PC-9 (cell line): ENCODE data around the gene LAMTOR5. TPM values are rescaled to one million over a fixed set of nuclear protein-coding genes. Genes with fewer than 3 reads are reported as not detected.
A peak's percentile ranks its signal among the peaks of the same experiment; 100 is the strongest.

ENCODE experiments used
- BruUV-seq: library from RNA; stranded (reverse); fragments of 400-500 nt; replicated peaks from 2 replicates; lab custom pipeline; 2021; lab: Mats Ljungman, UMichigan
- CTCF ChIA-PET: fragments of 300-600 bp; sonication (Branson Sonifier 250); formaldehyde crosslinking; loops from one replicate; lab custom pipeline; 2022; ENCODE audit warnings: antibody characterized with exemption; lab: Charles Lee
- POLR2A ChIA-PET: fragments of 300-600 bp; sonication (Branson Sonifier 250); formaldehyde crosslinking; loops from one replicate; lab custom pipeline; 2022; ENCODE audit warnings: antibody characterized with exemption; ENCODE audit not compliant: unreplicated experiment; lab: Charles Lee
- DNase-seq, 2 experiments: peaks; one replicate each; pipeline versions ENCODE4 v3.0.0 to v3.0.0-alpha.2; 2015 to 2022; ENCODE audit warnings: mixed read lengths in 1 of 2
- H2AFZ ChIP-seq: fragments of 200-600 bp; sonication (generic); 2 replicates; pipeline ENCODE4 v1.8.1; 2017; ENCODE audit warnings: antibody characterized with exemption
- H3F3A ChIP-seq: fragments of 200-600 bp; sonication (generic); 2 replicates; pipeline ENCODE4 v1.8.1; 2017; ENCODE audit warnings: antibody characterized with exemption, mild to moderate bottlenecking, low read depth; ENCODE audit not compliant: insufficient read depth
- H3K27ac ChIP-seq: fragments of 200-600 bp; sonication (generic); 2 replicates; pipeline ENCODE4 v1.6.1; 2016; ENCODE audit warnings: mixed run types
- H3K27me3 ChIP-seq: fragments of 200-600 bp; sonication (generic); 2 replicates; pipeline ENCODE4 v1.6.1; 2016; ENCODE audit warnings: low read depth, mixed run types; ENCODE audit not compliant: insufficient read depth
- H3K36me3 ChIP-seq: fragments of 200-600 bp; sonication (generic); 2 replicates; pipeline ENCODE4 v1.6.1; 2016; ENCODE audit warnings: low read depth, mixed run types
- H3K4me1 ChIP-seq: fragments of 200-600 bp; sonication (generic); replicated peaks from 2 replicates; pipeline ENCODE4 v1.6.1; 2016; ENCODE audit warnings: mixed run types; ENCODE audit not compliant: insufficient read depth
- H3K4me2 ChIP-seq: fragments of 200-600 bp; sonication (generic); 2 replicates; pipeline ENCODE4 v1.6.1; 2017; ENCODE audit warnings: mixed run types
- H3K4me3 ChIP-seq: fragments of 200-600 bp; sonication (generic); 2 replicates; pipeline ENCODE4 v1.6.1; 2016; ENCODE audit warnings: mixed run types
- H3K79me2 ChIP-seq: fragments of 200-600 bp; sonication (generic); 2 replicates; pipeline ENCODE4 v1.6.1; 2017; ENCODE audit warnings: low read depth, mixed run types
- H3K9me2 ChIP-seq: fragments of 200-600 bp; sonication (generic); 2 replicates; pipeline ENCODE4 v1.8.1; 2017; ENCODE audit warnings: mild to moderate bottlenecking; ENCODE audit not compliant: insufficient read depth
- H3K9me3 ChIP-seq: fragments of 200-600 bp; sonication (generic); 2 replicates; pipeline ENCODE4 v1.8.1; 2016; ENCODE audit warnings: low read depth; ENCODE audit not compliant: insufficient read depth
- H4K20me1 ChIP-seq: fragments of 200-600 bp; sonication (generic); 2 replicates; pipeline ENCODE4 v1.8.1; 2017; ENCODE audit not compliant: insufficient read depth
- EZH2 ChIP-seq: fragments of 200-600 bp; sonication (generic); IDR thresholded peaks from 2 replicates; pipeline ENCODE4 v1.8.0; 2017; ENCODE audit warnings: antibody characterized with exemption, low read depth
- intact Hi-C: fragments of 100-400 bp; cut with micrococcal nuclease; formaldehyde crosslinking; loops from one replicate; pipeline ENCODE4 v1.10.0; 2022; ENCODE audit not compliant: unreplicated experiment
- total RNA-seq: library from RNA; stranded (reverse); gene quantifications from 2 replicates; pipeline ENCODE4 v1.2.3, GENCODE V29; 2021
- TF ChIP-seq, protein P1 (sequence below): fragments of 200-600 bp; sonication (generic); conservative IDR thresholded peaks from 2 replicates; pipeline ENCODE4 v1.6.1; 2017; ENCODE audit warnings: mixed run types, antibody characterized with exemption, mild to moderate bottlenecking, moderate library complexity

Gene LAMTOR5
- total RNA-seq, 1 experiment from 2014 or later: 140 TPM

DNA sequence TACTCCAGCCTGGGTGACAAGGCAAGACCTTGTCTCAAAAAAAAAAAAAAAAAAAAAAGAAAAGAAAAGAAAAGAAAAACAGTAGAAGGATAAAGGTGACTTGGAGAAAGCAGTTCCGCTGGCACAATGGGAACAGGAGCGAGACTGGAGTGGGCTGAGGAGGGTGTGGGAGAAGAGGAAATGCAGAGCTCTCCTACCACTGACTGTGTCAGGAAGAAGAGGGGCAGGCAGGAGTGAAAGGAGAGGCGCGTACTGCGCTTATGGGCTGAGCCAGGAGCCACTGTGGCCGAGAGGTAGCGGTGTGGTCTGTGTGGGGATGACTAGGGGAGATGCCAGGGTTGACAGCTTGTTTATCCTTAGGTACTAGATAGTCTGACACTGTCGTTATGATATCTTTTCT, 37.1 kb upstream of the LAMTOR5 start:
- Histone ChIP-seq H3K79me2 (no peaks in the 10 kb centered on the region), H3K4me3 (no peak overlapping the region), H3K9me3 (no peaks in the 10 kb centered on the region), H3K4me2 (no peak overlapping the region), H4K20me1 (no peaks in the 10 kb centered on the region), H3K36me3 (no peaks in the 10 kb centered on the region), H3K9me2 (no peaks in the 10 kb centered on the region), H3F3A (peaks cover 19% of the 10 kb centered on the region; the same call in 1 of the 2 replicates), H3K27ac (no peak overlapping the region), H3K4me1 (peaks cover 23% of the 10 kb centered on the region), H2AFZ (no peak overlapping the region), H3K27me3 (peaks cover 20% of the 10 kb centered on the region; the same call in 1 of the 2 replicates)
- ChIA-PET POLR2A (no interaction called here), CTCF (interaction anchor here (0.7 kb wide), 1 partner anchor 391 kb away, joined by 7 read pairs; no protein-coding TSS in a partner anchor)
- intact Hi-C loops: no loop called here
- no TSS peak for BruUV-seq
- DNase-seq: no peak
- no peak for TF ChIP-seq EZH2
- TF ChIP-seq, protein P1, sequence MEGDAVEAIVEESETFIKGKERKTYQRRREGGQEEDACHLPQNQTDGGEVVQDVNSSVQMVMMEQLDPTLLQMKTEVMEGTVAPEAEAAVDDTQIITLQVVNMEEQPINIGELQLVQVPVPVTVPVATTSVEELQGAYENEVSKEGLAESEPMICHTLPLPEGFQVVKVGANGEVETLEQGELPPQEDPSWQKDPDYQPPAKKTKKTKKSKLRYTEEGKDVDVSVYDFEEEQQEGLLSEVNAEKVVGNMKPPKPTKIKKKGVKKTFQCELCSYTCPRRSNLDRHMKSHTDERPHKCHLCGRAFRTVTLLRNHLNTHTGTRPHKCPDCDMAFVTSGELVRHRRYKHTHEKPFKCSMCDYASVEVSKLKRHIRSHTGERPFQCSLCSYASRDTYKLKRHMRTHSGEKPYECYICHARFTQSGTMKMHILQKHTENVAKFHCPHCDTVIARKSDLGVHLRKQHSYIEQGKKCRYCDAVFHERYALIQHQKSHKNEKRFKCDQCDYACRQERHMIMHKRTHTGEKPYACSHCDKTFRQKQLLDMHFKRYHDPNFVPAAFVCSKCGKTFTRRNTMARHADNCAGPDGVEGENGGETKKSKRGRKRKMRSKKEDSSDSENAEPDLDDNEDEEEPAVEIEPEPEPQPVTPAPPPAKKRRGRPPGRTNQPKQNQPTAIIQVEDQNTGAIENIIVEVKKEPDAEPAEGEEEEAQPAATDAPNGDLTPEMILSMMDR: no peak

DNA sequence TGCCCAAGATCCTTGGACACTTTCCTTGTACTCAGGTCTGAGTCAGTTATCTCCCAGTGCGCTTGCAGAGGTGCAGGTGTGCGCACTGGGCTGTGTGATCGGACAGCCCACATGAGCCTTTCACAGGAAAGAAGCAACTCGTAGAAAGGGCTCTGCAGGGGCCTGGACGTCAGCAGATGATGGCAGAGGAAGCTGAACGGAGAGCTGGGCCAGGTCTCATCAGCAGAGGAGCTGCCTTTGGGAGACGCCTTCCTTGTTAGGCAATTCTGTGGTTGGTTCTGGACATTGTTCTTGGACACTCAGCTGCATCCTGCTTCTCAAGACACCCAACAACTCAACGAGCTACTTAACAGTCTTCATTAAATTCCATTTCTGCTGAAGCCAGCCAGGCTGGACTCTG, 36.0 kb upstream of the LAMTOR5 start:
- Histone ChIP-seq H3K36me3 (no peaks in the 10 kb centered on the region), H3F3A (peaks cover 19% of the 10 kb centered on the region; the same call in 1 of the 2 replicates), H3K4me1 (peaks cover 23% of the 10 kb centered on the region), H2AFZ (no peak overlapping the region), H3K27ac (no peak overlapping the region), H3K4me3 (no peak overlapping the region), H3K9me2 (no peaks in the 10 kb centered on the region), H3K4me2 (no peak overlapping the region), H4K20me1 (no peaks in the 10 kb centered on the region), H3K79me2 (no peaks in the 10 kb centered on the region), H3K9me3 (no peaks in the 10 kb centered on the region), H3K27me3 (peaks cover 13% of the 10 kb centered on the region; the same call in 1 of the 2 replicates)
- no peak for DNase-seq
- intact Hi-C loops: no loop called here
- ChIA-PET POLR2A (no interaction called here), CTCF (no interaction called here)
- BruUV-seq: no TSS peak
- TF ChIP-seq EZH2: no peak
- TF ChIP-seq, protein P1: no peak

DNA sequence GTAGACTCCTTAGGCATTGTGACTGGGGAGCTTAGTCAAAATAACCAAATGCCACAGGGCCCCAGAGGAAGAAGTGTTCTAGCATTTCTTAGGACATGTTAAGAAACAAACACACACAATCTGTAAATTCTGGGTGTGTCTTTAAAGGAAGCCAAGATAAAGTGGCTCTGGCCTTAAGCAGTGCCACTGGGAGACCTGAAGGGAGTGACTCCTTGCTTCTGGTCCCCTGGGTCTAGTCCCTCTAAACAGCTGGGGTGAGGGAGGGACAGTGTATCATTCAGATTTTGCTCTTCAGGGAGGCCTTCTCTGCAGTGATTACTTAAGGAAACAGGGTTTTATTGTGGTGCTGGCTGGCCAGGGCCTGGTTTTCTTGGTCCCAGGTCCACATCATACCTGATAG, 34.4 kb upstream of the LAMTOR5 start:
- Histone ChIP-seq H3K27ac (peak overlapping the region; percentile 28; the same call in 1 of the 2 replicates), H3K79me2 (no peaks in the 10 kb centered on the region), H2AFZ (no peak overlapping the region), H3K4me1 (peaks cover 23% of the 10 kb centered on the region), H3K27me3 (no peaks in the 10 kb centered on the region), H3K9me2 (no peaks in the 10 kb centered on the region), H3K36me3 (no peaks in the 10 kb centered on the region), H4K20me1 (no peaks in the 10 kb centered on the region), H3F3A (peaks cover 19% of the 10 kb centered on the region; the same call in 1 of the 2 replicates), H3K4me2 (no peak overlapping the region), H3K9me3 (no peaks in the 10 kb centered on the region), H3K4me3 (no peak overlapping the region)
- intact Hi-C loops: loop anchor here (2.0 kb wide), 1 partner anchor 59 kb away; no protein-coding TSS in a partner anchor
- POLR2A ChIA-PET: no interaction called here
- CTCF ChIA-PET: no interaction called here
- TF ChIP-seq, protein P1: no peak
- no peak for TF ChIP-seq EZH2
- BruUV-seq: no TSS peak
- no peak for DNase-seq
